Cardiac muscle cell (in vitro differentiated cells and primary cell): ENCODE measurements around the gene NDUFV1. TPM values are rescaled to one million over a fixed set of nuclear protein-coding genes. Genes with fewer than 3 reads are reported as not detected.
"Not testable (repeated sequence)": the region's sequence is repeated elsewhere in the genome, so short reads cannot be mapped to it uniquely, and the experiment has no call there.

Experiments used
- DNase-seq, 2 donors: peaks; one replicate each; pipeline versions ENCODE4 v3.0.0 to v3.0.0-alpha.2; 2010 to 2017; ENCODE audit warnings: low read depth in 1 of 2, low spot score in 1 of 2
- H3K27ac ChIP-seq: fragments of 200-600 bp; sonication (generic); 2 replicates; pipeline ENCODE4 v1.5.1; 2016
- H3K27me3 ChIP-seq: fragments of 200-600 bp; sonication (generic); 2 replicates; pipeline ENCODE4 v1.6.0; 2016; ENCODE audit warnings: control low read depth
- H3K36me3 ChIP-seq: fragments of 200-600 bp; sonication (generic); 2 replicates; pipeline ENCODE4 v1.5.1; 2016; ENCODE audit warnings: control low read depth
- H3K4me1 ChIP-seq: fragments of 200-600 bp; sonication (generic); 2 replicates; pipeline ENCODE4 v1.8.1; 2017; ENCODE audit warnings: low read depth, mild to moderate bottlenecking, mixed run types
- H3K4me3 ChIP-seq: fragments of 200-600 bp; sonication (generic); 2 replicates; pipeline ENCODE4 v1.5.1; 2016; ENCODE audit warnings: mild to moderate bottlenecking
- H3K9me3 ChIP-seq: fragments of 200-600 bp; sonication (generic); 2 replicates; pipeline ENCODE4 v1.5.1; 2017; ENCODE audit warnings: low read depth, mild to moderate bottlenecking, control low read depth
- CTCF ChIP-seq: IDR thresholded peaks from 2 replicates; pipeline ENCODE4 v1.5.1; 2012; ENCODE audit warnings: low read depth, mild to moderate bottlenecking, low read length
- polyA plus RNA-seq: library from polyadenylated mRNA; unstranded; fragments of >200 nt; fragmentation: Nextera tagmentation; extraction: Ambion mirVana; gene quantifications from 2 replicates; pipeline ENCODE4 v1.2.1, GENCODE V29; 2016
- total RNA-seq: library from RNA; depleted of rRNA; stranded (reverse); fragments of >200 nt; gene quantifications from 2 replicates; pipeline ENCODE4 v1.2.3, GENCODE V29; 2016

The NDUFV1 gene
- total and polyA plus RNA-seq, 2 experiments from 2014 or later, result 449 to 526 TPM

DNA sequence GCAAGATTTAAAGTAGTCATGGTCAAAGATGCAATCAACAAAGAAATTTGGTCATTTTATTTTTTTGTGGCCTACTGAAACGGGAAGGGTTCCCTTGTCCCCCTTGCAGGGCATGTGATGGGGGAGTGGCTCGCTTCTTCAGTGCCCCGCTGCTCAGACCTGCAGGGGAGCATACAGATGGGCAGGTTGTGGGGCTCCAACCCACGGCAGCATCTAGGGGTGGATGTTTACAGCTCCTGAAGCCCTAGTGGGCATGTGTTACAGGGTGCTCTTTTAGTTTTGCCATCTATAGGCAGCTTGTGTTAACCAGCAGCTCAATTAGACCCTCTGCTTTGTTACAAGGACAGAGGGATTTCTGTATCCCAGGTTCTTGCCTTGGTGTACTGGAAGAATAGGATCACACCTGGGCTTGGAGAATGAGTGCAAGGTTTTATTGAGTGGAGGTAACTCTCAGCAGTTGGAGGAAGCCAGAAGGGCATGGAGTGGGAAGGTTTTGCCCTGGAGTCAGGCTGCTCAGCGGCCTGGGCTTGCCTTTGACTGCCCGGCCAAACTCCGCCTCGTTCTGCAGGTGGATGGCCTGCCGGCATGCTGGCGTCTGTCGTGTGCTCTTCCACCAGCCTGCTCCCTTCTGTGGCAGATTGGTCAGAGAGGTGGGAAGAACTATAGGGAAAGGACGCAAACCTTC is 13.7 kb upstream of the NDUFV1 start:
- H3K36me3 ChIP-seq, result no peaks in the 10 kb centered on the region
- H3K27ac ChIP-seq, result no peak overlapping the region
- no peak overlapping the region for H3K4me3 ChIP-seq
- H3K27me3 ChIP-seq, result no peaks in the 10 kb centered on the region
- no peak for DNase-seq
- H3K9me3 ChIP-seq, result no peaks in the 10 kb centered on the region
- TF ChIP-seq CTCF, result no peak
- H3K4me1 ChIP-seq, result no peaks in the 10 kb centered on the region

DNA sequence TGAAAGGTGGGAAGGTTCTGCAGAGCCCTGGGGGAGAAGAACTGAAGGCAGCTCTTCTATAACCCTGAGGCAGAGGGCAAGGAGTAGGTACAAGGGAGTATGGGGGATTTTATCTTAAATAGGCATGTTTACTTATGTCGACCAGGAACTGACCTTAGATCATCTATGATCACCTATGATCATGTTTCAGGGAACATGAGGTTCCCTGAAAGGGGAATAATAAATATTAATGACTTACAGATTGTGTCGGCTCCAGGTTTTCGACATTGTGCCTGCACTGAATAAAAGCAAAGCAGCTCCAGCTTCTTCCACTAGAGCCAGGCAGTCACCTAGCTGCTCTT is 13.2 kb upstream of the NDUFV1 start:
- Histone ChIP-seq H3K4me3 (no peak overlapping the region), H3K9me3 (no peaks in the 10 kb centered on the region), H3K27me3 (no peaks in the 10 kb centered on the region), H3K4me1 (no peaks in the 10 kb centered on the region), H3K27ac (no peak overlapping the region), H3K36me3 (no peaks in the 10 kb centered on the region)
- TF ChIP-seq CTCF, result no peak
- no peak for DNase-seq

DNA sequence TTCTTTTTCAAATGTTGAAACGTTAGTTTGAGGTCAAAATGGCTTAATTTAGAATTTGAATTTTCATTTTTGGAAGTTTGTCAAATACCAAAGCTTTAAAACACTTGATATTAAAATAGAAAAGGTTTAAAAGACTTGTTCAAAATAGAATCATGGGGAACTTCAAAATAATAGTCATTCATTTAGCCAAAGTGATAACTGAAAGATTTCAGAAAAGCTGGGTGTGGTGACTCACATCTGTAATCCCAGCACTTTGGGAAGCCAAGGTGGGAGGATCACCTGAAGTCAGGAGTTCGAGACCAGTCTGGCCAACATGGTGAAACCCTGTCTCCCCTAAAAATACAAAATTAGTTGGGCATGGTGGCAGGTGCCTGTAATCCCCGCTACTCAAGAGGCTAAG is 12.3 kb upstream of the NDUFV1 start:
- H3K27me3 ChIP-seq, result no peaks in the 10 kb centered on the region
- H3K4me1 ChIP-seq, result no peaks in the 10 kb centered on the region
- H3K36me3 ChIP-seq, result no peaks in the 10 kb centered on the region
- no peak overlapping the region for H3K4me3 ChIP-seq
- no peaks in the 10 kb centered on the region for H3K9me3 ChIP-seq
- TF ChIP-seq CTCF, result no peak
- no peak overlapping the region for H3K27ac ChIP-seq
- no peak for DNase-seq

DNA sequence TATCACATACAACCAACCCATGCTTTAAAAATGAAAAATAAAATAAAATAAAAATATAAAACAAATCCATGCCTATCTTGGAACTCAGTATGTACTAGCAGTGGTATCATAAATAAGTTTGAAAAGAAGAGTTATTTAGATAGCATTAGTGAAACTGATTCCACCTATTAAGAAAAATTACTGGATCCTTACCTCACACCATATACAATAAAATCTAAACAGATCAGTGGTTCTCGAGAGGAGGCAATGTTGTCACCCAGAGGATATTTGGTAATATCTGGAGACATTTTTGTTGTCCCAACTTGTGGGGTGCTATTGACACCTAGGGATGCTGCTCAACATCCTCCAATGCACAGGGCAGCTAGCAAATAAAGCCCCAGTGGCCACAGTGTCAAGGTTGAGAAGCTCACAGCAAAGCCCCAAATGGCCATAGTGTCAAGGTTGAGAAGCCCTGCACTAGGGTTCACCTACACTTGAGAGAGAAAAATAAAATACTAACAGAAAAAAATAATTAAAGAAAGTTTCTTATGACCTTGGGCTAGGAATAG is 9.9 kb upstream of the NDUFV1 start:
- DNase-seq, result no peak
- Histone ChIP-seq H3K4me3 (no peak overlapping the region), H3K27ac (no peak overlapping the region), H3K4me1 (no peaks in the 10 kb centered on the region), H3K27me3 (no peaks in the 10 kb centered on the region), H3K9me3 (no peaks in the 10 kb centered on the region), H3K36me3 (no peaks in the 10 kb centered on the region)
- no peak for TF ChIP-seq CTCF

DNA sequence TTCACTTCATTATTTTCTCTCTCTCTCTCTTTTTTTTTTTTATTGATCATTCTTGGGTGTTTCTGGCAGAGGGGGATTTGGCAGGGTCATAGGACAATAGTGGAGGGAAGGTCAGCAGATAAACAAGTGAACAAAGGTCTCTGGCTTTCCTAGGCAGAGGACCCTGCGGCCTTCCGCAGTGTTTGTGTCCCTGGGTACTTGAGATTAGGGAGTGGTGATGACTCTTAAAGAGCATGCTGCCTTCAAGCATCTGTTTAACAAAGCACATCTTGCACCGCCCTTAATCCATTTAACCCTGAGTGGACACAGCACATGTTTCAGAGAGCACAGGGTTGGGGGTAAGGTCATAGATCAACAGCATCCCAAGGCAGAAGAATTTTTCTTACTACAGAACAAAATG is 9.3 kb upstream of the NDUFV1 start:
- DNase-seq, H3K27me3 ChIP-seq, H3K4me3 ChIP-seq, H3K27ac ChIP-seq, H3K4me1 ChIP-seq, H3K9me3 ChIP-seq, H3K36me3 ChIP-seq: not testable (repeated sequence)

DNA sequence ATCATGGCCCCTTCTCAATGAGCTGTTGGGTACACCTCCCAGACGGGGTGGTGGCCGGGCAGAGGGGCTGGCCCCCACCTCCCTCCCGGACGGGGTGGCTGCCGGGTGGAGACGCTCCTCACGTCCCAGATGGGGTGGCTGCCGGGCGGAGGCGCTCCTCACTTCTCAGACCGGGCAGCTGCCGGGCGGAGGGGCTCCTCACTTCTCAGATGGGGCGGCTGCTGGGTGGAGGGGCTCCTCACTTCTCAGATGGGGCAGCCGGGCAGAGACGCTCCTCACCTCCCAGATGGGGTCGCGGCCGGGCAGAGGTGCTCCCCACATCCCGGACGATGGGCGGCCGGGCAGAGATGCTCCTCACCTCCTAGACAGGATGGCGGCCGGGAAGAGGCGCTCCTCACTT is 8.8 kb upstream of the NDUFV1 start:
- H3K36me3 ChIP-seq, H3K27me3 ChIP-seq: not testable (repeated sequence)

DNA sequence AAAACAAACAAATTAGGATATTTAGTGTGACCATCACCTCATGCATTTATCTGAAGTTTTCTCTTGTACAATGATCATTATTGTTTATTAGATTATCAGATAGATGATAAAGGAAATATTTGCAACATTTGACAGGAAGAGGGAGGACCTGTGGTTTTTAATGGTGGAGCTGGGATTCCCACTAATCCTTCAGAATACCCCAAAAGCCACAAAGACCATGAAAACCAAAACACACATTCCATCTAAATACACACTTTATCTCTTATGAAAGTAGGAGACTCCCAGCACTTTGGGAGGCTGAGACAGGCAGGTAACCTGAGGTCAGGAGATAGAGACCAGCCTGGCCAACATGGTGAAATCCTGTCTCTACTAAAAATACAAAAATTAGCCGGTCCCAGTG is 7.6 kb upstream of the NDUFV1 start:
- Histone ChIP-seq H3K27ac (no peak overlapping the region), H3K27me3 (no peaks in the 10 kb centered on the region), H3K36me3 (no peaks in the 10 kb centered on the region), H3K4me1 (no peaks in the 10 kb centered on the region), H3K9me3 (no peaks in the 10 kb centered on the region), H3K4me3 (no peak overlapping the region)
- no peak for DNase-seq
- TF ChIP-seq CTCF, result no peak

More for the DNA sequence above, 8.8 kb upstream of the NDUFV1 start:
- not testable (repeated sequence) for H3K4me3 ChIP-seq, H3K4me1 ChIP-seq, H3K27ac ChIP-seq, DNase-seq, H3K9me3 ChIP-seq
